HepG2 (cell line): Measurements from ENCODE around the gene CAPN10. TPM values are rescaled to one million over a fixed set of nuclear protein-coding genes. Genes with fewer than 3 reads are reported as not detected.

Experiments
- BCL6 ChIP-seq: IDR thresholded peaks from 2 replicates; pipeline ENCODE4 v1.6.1; 2016; ENCODE audit warnings: missing genetic modification reagents, missing compliant biosample characterization
- CREB1 ChIP-seq, 2 experiments: fragments of 450-650 bp in 1 of 2; IDR thresholded peaks; 2 replicates each; pipeline ENCODE4 v1.6.1; 2016 to 2017; ENCODE audit warnings: control low read depth in 1 of 2, mild to moderate bottlenecking in 1 of 2, missing compliant biosample characterization in 1 of 2, missing genetic modification characterization in 1 of 2
- DMTF1 ChIP-seq: sonication (generic); formaldehyde crosslinking; IDR thresholded peaks from 2 replicates; pipeline ENCODE4 v1.4.0; 2020; ENCODE audit warnings: mild to moderate bottlenecking, missing genetic modification reagents
- EED ChIP-seq: sonication (generic); formaldehyde crosslinking; IDR thresholded peaks from 2 replicates; pipeline ENCODE4 v1.5.0; 2020; ENCODE audit warnings: mild to moderate bottlenecking, missing genetic modification reagents
- ERF ChIP-seq: IDR thresholded peaks from 2 replicates; pipeline ENCODE4 v1.6.1; 2018; ENCODE audit warnings: missing biosample characterization, missing genetic modification reagents
- HHEX ChIP-seq: IDR thresholded peaks from 2 replicates; pipeline ENCODE4 v1.6.1; 2016; ENCODE audit warnings: control low read depth
- HOXA3 ChIP-seq: sonication (generic); formaldehyde crosslinking; IDR thresholded peaks from 2 replicates; pipeline ENCODE4 v1.5.0; 2020; ENCODE audit warnings: missing genetic modification reagents
- MAFF ChIP-seq: IDR thresholded peaks from 2 replicates; pipeline ENCODE4 v1.6.1; 2011; ENCODE audit warnings: low read depth, low read length, improper control_type of control experiment
- NR2C2 ChIP-seq: sonication (generic); formaldehyde crosslinking; IDR thresholded peaks from 2 replicates; pipeline ENCODE4 v1.4.0; 2020; ENCODE audit warnings: missing genetic modification reagents, mild to moderate bottlenecking, moderate library complexity, borderline replicate concordance
- NR2F6 ChIP-seq, 2 experiments: IDR thresholded peaks; 2 replicates each; pipeline ENCODE4 v1.6.1; 2016; ENCODE audit warnings: antibody characterized with exemption in 1 of 2, mild to moderate bottlenecking in 1 of 2
- SPEN ChIP-seq: sonication (generic); formaldehyde crosslinking; IDR thresholded peaks from 2 replicates; pipeline ENCODE4 v1.5.1; 2020; ENCODE audit warnings: low read depth, mild to moderate bottlenecking, missing genetic modification reagents
- THAP7 ChIP-seq: sonication (generic); formaldehyde crosslinking; IDR thresholded peaks from 2 replicates; pipeline ENCODE4 v1.8.1; 2023; ENCODE audit warnings: mild to moderate bottlenecking, missing genetic modification reagents
- THAP9 ChIP-seq: sonication (generic); formaldehyde crosslinking; IDR thresholded peaks from 2 replicates; pipeline ENCODE4; 2020; ENCODE audit warnings: missing genetic modification reagents, mild to moderate bottlenecking, borderline replicate concordance
- THRA ChIP-seq: sonication (generic); formaldehyde crosslinking; IDR thresholded peaks from 2 replicates; pipeline ENCODE4 v1.4.0; 2020; ENCODE audit warnings: missing genetic modification reagents, borderline replicate concordance
- WIZ ChIP-seq: sonication (generic); formaldehyde crosslinking; IDR thresholded peaks from 2 replicates; pipeline ENCODE4 v1.5.1; 2020; ENCODE audit warnings: mild to moderate bottlenecking, missing genetic modification reagents
- ZBTB43 ChIP-seq: sonication (generic); formaldehyde crosslinking; conservative IDR thresholded peaks from 2 replicates; pipeline ENCODE4 v1.4.0; 2020; ENCODE audit warnings: missing genetic modification reagents
- ZFY ChIP-seq: sonication (generic); formaldehyde crosslinking; IDR thresholded peaks from 2 replicates; pipeline ENCODE4 v1.4.0; 2020; ENCODE audit warnings: missing genetic modification reagents
- ZNF143 ChIP-seq: sonication (generic); formaldehyde crosslinking; IDR thresholded peaks from 2 replicates; pipeline ENCODE4 v1.4.0; 2020; ENCODE audit warnings: missing genetic modification reagents
- ZNF660 ChIP-seq: sonication (generic); formaldehyde crosslinking; IDR thresholded peaks from 2 replicates; pipeline ENCODE4 v1.5.1; 2020; ENCODE audit warnings: mild to moderate bottlenecking, low read depth, missing genetic modification reagents, borderline replicate concordance
- ZNF776 ChIP-seq: sonication (generic); formaldehyde crosslinking; IDR thresholded peaks from 2 replicates; pipeline ENCODE4 v1.4.0; 2020; ENCODE audit warnings: mild to moderate bottlenecking, missing genetic modification reagents
- ZNF781 ChIP-seq: sonication (generic); formaldehyde crosslinking; IDR thresholded peaks from 2 replicates; pipeline ENCODE4 v1.5.1; 2020; ENCODE audit warnings: borderline replicate concordance, mild to moderate bottlenecking, missing genetic modification reagents; ENCODE audit errors: not compliant biosample characterization
- ZSCAN29 ChIP-seq: sonication (generic); formaldehyde crosslinking; conservative IDR thresholded peaks from 2 replicates; pipeline ENCODE4 v1.4.0; 2020; ENCODE audit warnings: mild to moderate bottlenecking, missing genetic modification reagents
- polyA plus RNA-seq, 8 experiments: library from polyadenylated mRNA; depleted of rRNA in 3 of 8; stranded (reverse) in 7 of 8; unstranded in 1 of 8; fragments of >200 nt; fragmentation: Illumina TruSeq in 4 of 8; extraction: Trizol in 4 of 8; gene quantifications; 2 replicates each; pipeline versions ENCODE4 v1.2.1 to v1.2.3, GENCODE V29; 2011 to 2016; ENCODE audit warnings: low read depth in 4 of 8, missing spikeins in 1 of 8, mixed read lengths in 1 of 8; ENCODE audit not compliant: insufficient read depth in 1 of 8
- total RNA-seq, 5 experiments: library from RNA; depleted of rRNA; stranded (reverse); fragments of >200 nt; fragmentation: Illumina TruSeq; extraction: Trizol; gene quantifications; 2 replicates each; pipeline ENCODE4 v1.2.3, GENCODE V29; 2016; ENCODE audit warnings: low read depth in 1 of 5

Gene CAPN10
- total and polyA plus RNA-seq, 2 of the 13 experiments (the other 11 are each of a cell fraction or from before 2014, with no cell fraction given): 27.6 to 32.4 TPM

GRCh38 chr2:240596080-240596460 lies 9.5 kb downstream of the CAPN10 start (continued):
- TF ChIP-seq DMTF1 (CRISPR knock-in tag): no peak
- 0 out of 2 replicates have a peak, but pooled peaks have one; percentile 29 for TF ChIP-seq SPEN (CRISPR knock-in tag)
- TF ChIP-seq ZNF660: no peak
- no peak for TF ChIP-seq CREB1 (IDR thresholded peaks at IDR 0.05)
- TF ChIP-seq CREB1 (CRISPR knock-in tag; IDR thresholded peaks at IDR 0.05): no peak
- TF ChIP-seq HOXA3 (CRISPR knock-in tag): 0 out of 2 replicates have a peak, but pooled peaks have one; percentile 9
- peak; percentile 74 for TF ChIP-seq NR2F6 (IDR thresholded peaks at IDR 0.05)
- peak; percentile 30; the same call in 1 of the 2 replicates for TF ChIP-seq NR2F6 (CRISPR knock-in tag; IDR thresholded peaks at IDR 0.05)
- no peak for TF ChIP-seq THAP9 (CRISPR knock-in tag)
- peak; percentile 52; the same call in 1 of the 2 replicates for TF ChIP-seq NR2C2 (CRISPR knock-in tag)
- TF ChIP-seq HHEX (CRISPR knock-in tag): no peak
- no peak for TF ChIP-seq ERF (CRISPR knock-in tag)
- TF ChIP-seq ZSCAN29 (CRISPR knock-in tag): no peak
- TF ChIP-seq THAP7 (CRISPR knock-in tag): no peak
- TF ChIP-seq ZNF143 (CRISPR knock-in tag): no peak
- no peak for TF ChIP-seq THRA
- no peak for TF ChIP-seq ZNF781 (CRISPR knock-in tag)
- TF ChIP-seq ZBTB43 (CRISPR knock-in tag): no peak
- no peak for TF ChIP-seq MAFF
- TF ChIP-seq ZFY (CRISPR knock-in tag): 0 out of 2 replicates have a peak, but pooled peaks have one; percentile 10
- TF ChIP-seq EED (CRISPR knock-in tag): no peak
- 0 out of 2 replicates have a peak, but pooled peaks have one; percentile 2 for TF ChIP-seq BCL6
- TF ChIP-seq ZNF776: no peak
- TF ChIP-seq WIZ: peak; percentile 45; the same call in 1 of the 2 replicates
